SK-N-DZ (cell line): ENCODE results near the gene DDX56.
"Not testable (repeated sequence)": the region's sequence is repeated elsewhere in the genome, so short reads cannot be mapped to it uniquely, and the experiment has no call there.

ENCODE experiments used
- DNase-seq: peaks from one replicate; pipeline ENCODE4 v3.0.0-alpha.2; 2015; ENCODE audit warnings: low spot score

Gene DDX56

GRCh38 chr7:44562622-44562962 is 11.1 kb downstream of the DDX56 start:
- DNase-seq = not testable (repeated sequence)

- no peak for DNase-seq
Observed at GRCh38 chr7:44561962-44562621, 11.6 kb downstream of the DDX56 start.

- DNase-seq = no peak
Observed at GRCh38 chr7:44561481-44561880, 12.2 kb downstream of the DDX56 start.

- DNase-seq = no peak
Observed at GRCh38 chr7:44559485-44559884, 14.2 kb downstream of the DDX56 start.

- DNase-seq = no peak
Observed at GRCh38 chr7:44557485-44557884, 16.2 kb downstream of the DDX56 start.

- no peak for DNase-seq
Observed at GRCh38 chr7:44555350-44555749, 18.4 kb downstream of the DDX56 start.

- not testable (repeated sequence) for DNase-seq
Observed at GRCh38 chr7:44552473-44553005, 21.2 kb downstream of the DDX56 start.

- DNase-seq = no peak
Observed at GRCh38 chr7:44549457-44549856, 24.3 kb downstream of the DDX56 start.

- no peak for DNase-seq
Observed at GRCh38 chr7:44548893-44549292, 24.8 kb downstream of the DDX56 start.

GRCh38 chr7:44547536-44548231 is 26.0 kb downstream of the DDX56 start:
- no peak for DNase-seq

- DNase-seq = no peak
Observed at GRCh38 chr7:44541876-44542610, 31.7 kb downstream of the DDX56 start.

GRCh38 chr7:44541028-44541869 is 32.5 kb downstream of the DDX56 start, which contains the start of gene NPC1L1:
Gene NPC1L1 (minus strand): TSS chr7:44541330. CDS start chr7:44541259, 71 bp downstream.
- no peak for DNase-seq

GRCh38 chr7:44540592-44541027 is 33.1 kb downstream of the DDX56 start:
- DNase-seq = no peak

- DNase-seq = no peak
Observed at GRCh38 chr7:44539669-44540506, 33.8 kb downstream of the DDX56 start.

GRCh38 chr7:44538798-44539668 is 34.7 kb downstream of the DDX56 start:
- no peak for DNase-seq

GRCh38 chr7:44538093-44538797 is 35.5 kb downstream of the DDX56 start:
- DNase-seq = no peak

- no peak for DNase-seq
Observed at GRCh38 chr7:44537442-44537841, 36.3 kb downstream of the DDX56 start.

GRCh38 chr7:44536090-44536489 is 37.6 kb downstream of the DDX56 start:
- DNase-seq = no peak
